ENCODE data around the gene NALCN. TPM values are rescaled to one million over a fixed set of nuclear protein-coding genes. Genes with fewer than 3 reads are reported as not detected.

The NALCN gene
- total RNA-seq: 1.1 TPM

DNA sequence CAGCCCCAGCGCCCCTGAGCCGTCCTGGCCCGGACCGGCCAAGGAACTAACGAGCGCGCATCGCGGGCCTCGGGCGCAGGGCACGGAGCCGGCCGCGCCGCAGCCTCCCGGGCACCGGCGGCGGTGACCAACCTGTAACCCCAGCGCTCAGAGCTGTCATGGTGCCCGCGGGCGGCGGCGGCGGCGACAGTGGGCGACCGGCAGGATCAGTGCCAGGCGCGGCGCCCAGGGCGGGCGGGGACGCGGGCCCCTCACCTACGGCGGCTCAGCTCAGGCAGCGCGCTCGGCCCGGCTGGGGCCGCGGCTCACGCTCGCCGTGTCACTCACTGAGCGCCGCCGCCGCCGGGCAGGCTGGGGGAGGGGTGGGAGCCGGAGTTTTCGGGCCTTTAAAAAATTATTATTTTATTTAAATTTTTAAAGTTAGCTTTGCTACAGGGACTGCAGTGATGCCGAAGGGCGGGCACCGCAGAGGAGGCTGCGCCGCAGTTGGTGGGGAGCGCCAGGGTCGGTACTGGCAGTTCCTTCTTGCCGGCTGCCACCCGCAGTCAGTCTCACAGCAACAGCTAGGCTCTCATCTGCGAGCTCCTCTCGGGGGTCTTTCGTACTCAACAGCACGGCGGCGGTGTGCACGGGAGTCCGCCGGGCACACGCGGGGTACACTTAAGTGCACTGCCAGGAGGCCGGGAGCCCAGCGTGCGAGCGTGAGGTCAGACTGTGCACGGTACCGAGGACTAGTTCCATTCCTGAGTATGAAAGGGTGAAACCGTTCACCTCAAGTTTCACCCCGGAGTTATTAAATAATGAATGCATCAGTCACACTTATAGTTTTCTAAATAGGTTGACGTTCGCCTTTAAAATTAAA is at the start of gene NALCN:
Gene NALCN, minus strand, starts transcription at position 328 of the 862 bp plus-strand sequence. CDS start 17,382 bp downstream, outside the sequence.
- DNase-seq (ENCODE audit: low spot score): no peak

DNA sequence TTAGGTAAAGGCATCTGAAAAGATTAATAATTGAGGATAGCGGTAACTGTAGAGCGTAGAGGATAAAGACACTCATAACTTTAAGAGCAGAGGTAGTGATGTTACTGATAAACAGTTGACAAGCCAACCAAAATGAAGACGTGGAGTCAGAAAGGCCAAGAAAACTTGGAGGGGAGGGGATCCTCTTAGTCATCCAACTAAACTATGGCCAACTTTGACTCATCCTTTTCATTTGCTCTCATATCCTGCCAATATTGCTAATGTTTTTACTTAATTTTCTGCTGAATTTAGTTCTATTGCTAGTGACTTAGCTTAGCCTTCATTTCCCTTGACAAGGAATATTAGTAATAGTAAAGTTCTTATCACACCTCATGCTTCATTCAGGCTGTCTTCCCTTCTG is 49.6 kb upstream of the NALCN start:
- no peak for DNase-seq (ENCODE audit: low spot score)

DNA sequence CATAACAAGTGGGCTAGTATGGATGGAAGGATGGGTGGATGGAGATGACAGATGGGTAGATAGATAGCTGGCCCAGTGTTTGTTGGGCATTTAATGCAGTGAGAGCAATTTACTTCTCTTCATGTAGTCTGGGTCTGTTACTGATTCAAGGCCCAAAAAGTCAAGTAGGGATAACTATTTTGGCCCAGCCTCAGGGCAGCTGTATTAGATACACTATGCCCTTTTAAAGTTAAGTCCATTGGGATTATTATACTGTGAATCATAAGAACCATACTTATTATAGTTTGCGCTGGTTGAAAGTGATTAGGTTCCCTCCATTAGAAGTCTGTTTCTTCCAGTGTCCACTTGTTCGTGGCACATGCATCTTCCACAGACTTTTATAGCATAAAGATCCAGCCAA is 40.9 kb upstream of the NALCN start:
- DNase-seq (ENCODE audit: low spot score): no peak

DNA sequence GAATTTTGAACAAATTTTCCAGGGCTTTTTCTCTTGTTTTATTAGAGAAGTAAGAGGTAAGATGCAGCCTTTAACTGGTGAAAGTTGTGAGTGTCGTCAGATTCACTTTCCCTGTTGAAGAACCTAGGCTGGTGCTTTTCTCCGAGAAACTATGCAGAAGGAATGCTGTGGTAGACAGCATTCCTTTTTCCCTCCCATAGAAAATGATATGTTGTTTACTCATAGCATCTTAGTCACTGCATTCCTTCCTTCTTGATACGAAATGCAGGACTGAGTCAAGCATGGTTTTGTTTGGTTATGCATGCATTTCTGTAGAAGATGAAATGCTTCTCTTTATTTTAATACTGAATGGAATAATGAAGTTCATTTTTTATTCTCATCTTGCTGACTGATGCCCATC is 39.6 kb upstream of the NALCN start:
- DNase-seq (ENCODE audit: low spot score): no peak

DNA sequence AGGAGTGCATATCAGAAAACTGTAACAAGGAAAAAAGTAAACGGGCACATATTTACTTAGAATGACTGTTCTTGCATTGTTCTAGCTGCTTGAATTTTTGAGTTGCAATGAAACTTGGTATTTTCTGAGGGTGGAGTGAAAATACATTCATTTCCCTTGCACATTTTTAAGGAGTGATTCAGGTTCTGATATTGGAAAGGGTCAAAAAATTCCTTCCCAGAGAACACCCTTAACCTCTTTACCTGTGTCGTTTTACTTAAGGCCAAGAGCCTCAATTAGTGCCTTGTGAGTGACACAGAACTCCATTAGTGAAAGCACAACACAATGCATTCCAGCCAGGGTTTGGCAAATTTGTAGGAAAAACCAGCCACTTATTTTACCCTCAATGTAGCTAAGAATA is 38.5 kb upstream of the NALCN start:
- no peak for DNase-seq (ENCODE audit: low spot score)

DNA sequence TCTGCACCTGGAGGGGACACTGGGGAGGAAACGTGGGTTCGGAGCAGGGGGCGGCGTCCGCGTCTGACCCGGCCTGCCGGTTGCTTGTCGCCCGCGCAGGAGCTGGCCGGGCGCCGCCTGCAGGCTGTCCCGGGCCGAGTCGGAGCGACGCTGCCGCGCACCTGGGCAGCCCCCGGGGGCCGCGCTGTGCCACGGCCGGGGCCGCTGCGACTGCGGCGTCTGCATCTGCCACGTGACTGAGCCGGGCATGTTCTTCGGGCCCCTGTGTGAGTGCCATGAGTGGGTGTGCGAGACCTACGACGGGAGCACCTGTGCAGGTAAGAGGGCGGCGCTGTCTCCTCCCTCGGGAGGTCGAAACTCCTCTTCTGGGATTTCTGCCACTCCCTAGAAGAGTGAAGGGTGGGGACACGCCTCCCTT is 37.5 kb upstream of the NALCN start:
- no peak for DNase-seq (ENCODE audit: low spot score)

DNA sequence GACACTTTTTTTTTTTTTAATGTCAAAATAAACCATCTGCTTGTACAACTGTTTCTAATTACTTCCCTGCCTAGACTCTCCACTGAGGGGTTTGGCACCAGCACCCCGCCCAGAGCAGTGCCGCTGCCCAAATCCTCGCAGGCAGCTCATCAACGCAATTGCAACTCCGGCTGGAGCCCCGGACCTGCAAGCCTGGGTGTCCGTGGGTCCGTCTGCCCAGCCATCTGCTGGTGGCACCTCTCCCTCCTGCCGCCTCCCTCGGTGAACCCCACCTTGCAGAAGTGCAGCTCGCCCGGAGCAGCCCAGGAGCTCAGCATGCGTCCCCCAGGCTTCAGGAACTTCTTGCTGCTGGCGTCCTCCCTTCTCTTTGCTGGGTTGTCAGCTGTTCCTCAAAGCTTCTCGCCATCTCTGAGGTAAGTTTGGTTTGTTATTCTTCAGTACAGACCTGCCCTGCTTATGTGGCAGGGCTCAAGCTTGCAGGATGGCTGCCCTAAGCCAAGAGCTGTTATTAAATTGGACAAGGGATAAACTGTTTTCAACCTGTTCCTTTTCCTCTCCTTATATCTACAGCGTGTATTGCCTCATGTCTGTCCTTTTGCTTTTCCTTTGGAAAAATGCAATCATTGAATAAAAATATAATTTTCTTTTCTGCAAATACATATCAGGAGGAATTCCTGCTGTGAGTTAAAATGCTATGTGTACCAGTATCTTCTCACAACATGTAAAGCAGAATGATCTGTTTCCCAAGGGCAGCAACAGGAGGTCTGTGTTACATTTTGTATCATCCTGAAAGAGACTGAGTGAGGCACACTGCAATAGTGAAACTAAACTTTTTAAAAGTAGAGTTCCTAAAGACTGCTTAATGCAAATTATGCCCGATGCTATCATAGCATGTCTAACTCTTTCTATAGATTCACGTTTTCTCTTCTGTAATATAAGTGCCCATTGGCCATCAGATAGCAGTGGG is 36.5 kb upstream of the NALCN start, which contains the start of gene ITGBL1:
Gene ITGBL1, plus strand, starts transcription at position 157 of the 967 bp plus-strand sequence. Its CDS starts 159 bp downstream, at position 316.
- DNase-seq (ENCODE audit: low spot score): no peak

DNA sequence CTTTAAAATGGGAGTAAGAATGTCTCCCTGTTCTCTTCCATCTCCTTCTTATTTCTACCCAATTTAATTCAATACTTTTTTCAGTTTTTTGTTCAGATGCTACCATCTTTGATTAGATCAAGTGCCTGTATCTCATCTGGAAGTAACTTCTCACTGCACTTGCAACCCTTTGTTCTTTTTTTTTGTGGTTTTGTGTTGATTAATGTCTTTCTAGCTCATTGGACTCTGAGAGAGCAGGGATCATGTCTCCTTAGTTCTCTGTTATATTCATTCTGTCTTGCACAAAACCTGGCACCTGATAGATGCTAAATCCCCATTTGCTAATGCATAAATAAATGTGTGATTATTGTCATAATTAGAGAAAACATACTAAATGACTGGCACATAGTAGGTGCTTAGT is 35.3 kb upstream of the NALCN start:
- no peak for DNase-seq (ENCODE audit: low spot score)

DNA sequence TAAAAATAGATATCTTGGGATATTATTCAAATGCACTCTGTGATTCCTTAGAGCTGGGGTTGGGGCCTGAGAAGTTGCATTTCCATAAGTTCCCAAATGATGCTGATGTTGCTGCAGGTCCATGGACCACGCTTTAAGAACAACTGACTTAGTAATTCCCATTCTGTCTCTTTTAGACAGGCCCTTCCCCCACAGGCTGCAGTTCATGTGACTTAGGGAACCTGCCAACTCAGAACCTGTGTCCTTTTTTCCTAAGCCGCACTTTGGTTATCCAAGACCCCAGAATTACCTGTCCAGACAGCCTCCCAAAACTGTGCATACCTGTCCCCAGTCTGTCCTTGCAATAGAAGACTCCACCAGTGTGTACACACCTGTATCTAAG is 34.4 kb upstream of the NALCN start:
- no peak for DNase-seq (ENCODE audit: low spot score)

DNA sequence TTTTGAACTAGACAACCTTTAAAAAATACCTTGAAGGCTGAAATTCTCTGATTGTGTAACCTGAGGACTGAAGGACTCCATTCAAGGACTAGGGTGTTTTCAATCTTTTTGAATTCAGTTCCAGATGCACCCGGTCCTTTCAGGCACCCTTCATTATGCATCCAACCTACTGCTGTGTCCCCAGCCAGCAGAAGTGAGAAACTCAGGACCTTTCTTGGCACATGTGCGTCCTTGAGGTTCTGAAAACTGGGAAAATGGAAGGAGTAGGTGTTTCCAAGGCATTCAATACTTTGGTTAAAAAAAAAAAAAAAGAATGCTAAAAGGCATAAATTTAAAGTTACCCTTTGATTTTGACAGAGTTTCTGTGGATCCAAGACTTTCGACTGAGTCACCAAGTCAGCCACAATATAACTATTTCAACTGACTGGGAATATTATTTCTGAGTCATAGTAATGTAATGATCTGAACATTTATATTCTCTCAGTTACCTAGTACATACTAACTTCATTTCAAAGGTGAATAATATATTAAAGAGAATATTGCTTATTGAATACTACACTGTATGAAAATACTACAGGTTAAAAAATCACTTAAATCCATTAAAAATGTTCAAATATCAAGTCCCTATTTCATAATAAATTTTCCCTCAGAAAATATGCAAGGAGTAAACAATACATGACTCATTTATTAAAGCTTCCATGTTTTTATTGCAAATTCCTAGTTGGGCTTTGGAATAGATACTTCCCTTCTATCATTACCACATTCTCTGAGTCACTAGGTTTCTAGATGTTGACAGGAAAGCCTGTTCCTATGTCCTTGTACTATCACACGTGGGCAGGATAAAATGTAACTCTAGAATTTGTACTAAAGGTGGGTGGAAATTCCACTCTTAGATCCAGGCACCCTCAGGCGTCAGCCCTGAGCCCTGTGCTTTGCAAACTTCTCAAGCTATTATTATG is 33.8 kb upstream of the NALCN start:
- DNase-seq (ENCODE audit: low spot score): no peak

DNA sequence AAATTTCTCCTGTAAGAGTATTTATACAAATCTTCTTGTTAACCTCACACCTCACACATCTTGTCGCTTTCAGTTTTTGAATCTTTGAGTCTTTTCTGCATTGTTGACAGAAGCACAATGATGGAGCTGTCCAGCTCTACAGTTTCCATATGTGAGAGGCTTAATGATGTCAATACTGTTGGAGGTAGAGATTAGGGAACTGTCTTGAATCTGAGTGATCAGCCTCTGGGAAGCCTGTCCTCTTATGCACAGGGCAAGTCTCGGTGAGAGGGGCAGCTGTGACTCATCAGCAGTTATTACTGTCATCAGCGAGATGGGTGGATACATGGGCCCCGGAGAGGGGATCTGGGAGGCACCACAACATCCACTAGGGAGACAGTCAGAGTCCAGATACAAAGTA is 31.5 kb upstream of the NALCN start:
- DNase-seq (ENCODE audit: low spot score): no peak

DNA sequence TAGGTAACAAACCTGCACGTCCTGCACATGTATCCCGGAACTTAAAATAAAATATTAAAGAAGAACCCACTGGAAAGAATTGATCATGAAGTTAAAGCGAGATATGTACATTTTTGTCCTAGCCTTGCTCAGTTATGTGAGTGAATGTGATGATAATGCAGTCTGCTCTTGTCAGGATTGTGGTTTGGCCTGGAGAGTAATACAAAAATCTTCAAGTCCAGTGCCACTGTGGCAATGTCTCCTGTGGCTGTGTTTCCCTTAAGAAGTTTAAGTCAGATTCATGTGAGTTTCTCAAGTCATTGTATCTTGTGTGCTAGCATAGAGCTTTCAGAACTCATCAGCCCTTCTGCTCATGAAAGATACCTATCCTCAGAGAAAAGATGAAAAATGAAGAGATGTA is 18.2 kb upstream of the NALCN start:
- DNase-seq (ENCODE audit: low spot score): no peak

DNA sequence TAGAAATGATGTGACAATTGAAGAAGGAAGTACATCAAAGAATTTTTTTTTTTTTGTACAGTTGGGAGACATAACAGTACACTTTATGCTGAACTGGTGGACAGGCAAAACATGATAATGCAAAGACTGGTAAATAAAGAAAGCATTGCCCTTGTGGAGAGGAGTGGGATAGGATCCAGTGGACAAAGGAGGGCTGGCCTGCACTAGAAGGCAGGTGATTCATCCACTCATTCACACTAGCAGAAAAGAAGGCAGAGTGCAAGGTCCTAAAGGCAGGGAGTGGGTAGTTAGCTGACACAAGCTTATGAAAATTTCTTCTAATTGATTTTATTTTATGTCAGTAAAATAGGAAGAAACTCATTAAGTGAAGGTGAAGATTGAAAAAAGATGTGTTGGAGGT is 17.6 kb upstream of the NALCN start:
- no peak for DNase-seq (ENCODE audit: low spot score)

DNA sequence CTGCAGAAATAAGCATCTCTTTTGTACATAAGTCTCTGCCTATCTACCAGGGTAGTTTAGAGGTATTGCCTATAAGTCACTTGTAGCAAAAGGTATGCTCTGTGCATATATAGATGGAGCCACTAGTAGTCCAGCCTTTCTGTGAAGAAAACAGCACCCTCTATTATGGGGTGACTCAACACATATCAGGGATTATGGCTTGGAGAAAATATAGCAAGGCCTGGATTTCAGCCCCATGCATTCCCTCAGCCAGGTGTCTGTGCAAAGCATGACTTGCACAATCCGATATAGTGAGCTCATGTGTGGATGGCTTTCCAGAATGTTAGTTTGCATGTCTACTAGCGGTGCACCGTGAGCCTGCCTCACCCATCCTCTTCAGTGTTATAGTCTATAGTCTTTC is 13.4 kb upstream of the NALCN start:
- DNase-seq (ENCODE audit: low spot score): no peak

DNA sequence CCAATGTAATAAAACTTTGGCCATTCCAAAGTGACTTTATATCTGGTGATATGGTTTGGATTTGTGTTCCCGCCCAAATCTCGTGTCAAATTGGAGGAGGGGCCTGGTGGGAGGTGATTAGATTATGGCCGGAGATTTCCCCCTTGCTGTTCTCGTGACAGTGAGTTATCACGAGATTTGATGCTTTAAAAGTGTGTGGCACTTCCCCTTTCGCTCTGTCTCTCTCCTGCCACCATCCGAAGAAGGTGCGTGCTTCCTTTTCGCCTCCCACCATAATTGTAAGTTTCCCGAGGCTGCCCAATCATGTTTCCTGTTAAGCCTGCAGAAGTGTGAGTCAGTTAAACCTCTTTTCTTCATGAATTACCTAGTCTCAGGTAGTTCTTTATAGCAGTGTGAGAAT is 9.3 kb upstream of the NALCN start:
- DNase-seq (ENCODE audit: low spot score): no peak

DNA sequence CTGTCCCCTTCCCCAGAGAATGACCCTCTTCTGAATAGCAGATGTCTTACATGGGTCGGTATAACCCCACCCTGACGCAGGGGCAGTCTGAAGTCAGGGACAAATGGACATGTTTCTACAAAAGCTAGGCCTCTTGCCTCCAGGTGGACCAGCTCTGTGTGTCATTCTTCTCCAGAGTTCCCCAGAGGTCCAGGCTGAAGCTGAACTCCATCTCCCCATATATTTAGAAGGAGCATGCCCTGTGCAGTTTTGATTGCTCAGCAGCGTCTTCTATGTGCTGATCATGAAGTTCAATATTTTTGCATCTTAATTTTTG is 8.8 kb upstream of the NALCN start:
- DNase-seq (ENCODE audit: low spot score): no peak

DNA sequence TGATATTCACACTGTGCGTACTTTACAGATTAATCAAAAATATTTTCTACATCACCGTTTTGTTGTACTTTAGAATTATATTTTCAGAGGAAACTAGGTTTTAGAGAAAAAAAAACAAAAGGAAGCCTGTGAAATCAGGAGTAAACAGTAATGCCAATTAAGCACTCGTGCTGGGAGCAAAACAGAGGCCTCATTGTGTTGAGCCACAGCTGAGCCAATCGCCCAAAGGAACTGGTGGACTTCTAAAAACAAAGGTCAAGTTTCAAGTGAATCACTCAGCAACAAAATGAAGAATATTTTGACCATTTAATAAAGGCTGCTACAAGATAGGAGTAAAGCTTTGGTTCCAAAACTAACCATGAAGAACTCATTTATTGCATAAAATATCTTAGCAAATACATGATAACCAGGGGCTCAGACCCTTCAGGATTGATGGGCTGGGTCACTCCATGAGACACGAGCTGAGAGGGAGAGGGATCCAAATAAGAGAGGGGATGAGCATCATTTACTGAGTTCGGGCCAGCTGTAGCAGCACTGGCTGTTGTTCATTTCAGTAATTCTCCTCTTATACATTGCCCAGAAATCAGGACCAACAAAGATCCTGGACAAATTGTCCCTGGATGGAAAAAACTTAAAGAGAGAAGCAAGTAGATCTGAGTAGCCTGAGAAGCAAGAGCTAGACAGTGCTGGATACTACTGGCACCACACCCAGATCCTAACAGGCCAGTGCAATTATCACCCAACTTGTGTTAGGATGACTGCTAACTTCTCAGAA is 8.3 kb upstream of the NALCN start:
- no peak for DNase-seq (ENCODE audit: low spot score)

DNA sequence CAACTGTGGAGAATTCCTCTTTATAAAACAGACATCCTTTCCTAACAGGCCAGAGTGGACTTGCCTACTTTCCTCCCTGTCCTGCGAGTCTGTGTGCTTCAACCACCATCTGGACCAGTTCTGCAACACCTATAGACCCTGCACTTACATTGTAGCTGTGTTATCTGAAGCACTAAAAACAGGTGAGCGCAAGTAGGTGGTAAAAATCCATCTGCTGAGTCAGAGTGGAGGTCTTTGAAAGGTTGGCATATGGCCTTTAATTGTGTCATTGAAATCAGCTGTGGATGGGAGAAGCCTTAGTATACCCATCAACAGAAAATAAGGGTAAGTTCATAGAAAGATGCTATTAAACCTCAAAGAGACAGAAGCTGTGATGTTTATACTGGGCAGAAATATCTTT is 7.6 kb upstream of the NALCN start:
- no peak for DNase-seq (ENCODE audit: low spot score)

DNA sequence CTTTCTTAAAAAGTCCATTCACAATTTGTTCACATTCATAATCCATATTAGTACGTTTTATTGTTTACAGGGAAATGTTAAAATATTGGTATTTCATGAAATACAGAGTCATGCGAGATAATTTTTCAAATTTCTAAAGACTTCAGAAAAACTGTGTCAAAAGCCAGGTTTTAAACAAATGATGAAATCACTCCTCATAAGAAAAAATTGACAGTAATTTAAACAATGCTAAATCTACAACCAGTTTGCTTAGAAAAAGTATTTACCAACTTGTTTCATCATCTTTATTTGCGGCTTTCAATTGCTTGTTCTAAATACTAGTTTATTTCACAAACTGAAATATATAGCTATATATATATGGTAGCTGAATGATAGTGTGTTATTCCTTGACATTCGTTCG is 1.2 kb upstream of the NALCN start:
- no peak for DNase-seq (ENCODE audit: low spot score)

DNA sequence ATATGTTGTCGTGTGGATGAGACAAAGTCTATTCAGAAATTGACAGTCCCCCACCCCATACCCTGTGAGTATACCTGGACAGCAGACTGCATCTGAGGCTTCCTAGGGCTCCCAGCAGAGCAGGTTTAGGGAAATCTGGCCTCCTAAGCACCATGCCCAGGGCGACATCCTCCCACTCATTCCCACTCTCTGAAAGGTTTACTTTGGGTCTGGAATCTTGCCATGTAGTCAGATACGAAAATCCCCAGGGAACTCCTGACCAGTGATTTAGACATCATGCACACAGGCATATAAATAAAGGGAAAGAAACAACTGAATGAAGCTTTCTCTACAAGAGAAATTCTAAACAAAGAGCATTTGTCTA is 717 bp upstream of the NALCN start:
- no peak for DNase-seq (ENCODE audit: low spot score)
